Amniotic stem cell (primary cell): ENCODE data around the gene TMOD1.
"Not testable (repeated sequence)": the region's sequence is repeated elsewhere in the genome, so short reads cannot be mapped to it uniquely, and the experiment has no call there.

Experiments
- DNase-seq: peaks from one replicate; lab custom pipeline; 2025; lab: John Stamatoyannopoulos, UW

Gene TMOD1

GRCh38 chr9:97598461-97599288 is 97.2 kb downstream of the TMOD1 start:
- DNase-seq: peak; percentile 37

GRCh38 chr9:97599314-97599846 is 97.9 kb downstream of the TMOD1 start:
- no peak for DNase-seq

- DNase-seq: no peak
Measured at GRCh38 chr9:97600531-97601227, 99.2 kb downstream of the TMOD1 start.

DNA sequence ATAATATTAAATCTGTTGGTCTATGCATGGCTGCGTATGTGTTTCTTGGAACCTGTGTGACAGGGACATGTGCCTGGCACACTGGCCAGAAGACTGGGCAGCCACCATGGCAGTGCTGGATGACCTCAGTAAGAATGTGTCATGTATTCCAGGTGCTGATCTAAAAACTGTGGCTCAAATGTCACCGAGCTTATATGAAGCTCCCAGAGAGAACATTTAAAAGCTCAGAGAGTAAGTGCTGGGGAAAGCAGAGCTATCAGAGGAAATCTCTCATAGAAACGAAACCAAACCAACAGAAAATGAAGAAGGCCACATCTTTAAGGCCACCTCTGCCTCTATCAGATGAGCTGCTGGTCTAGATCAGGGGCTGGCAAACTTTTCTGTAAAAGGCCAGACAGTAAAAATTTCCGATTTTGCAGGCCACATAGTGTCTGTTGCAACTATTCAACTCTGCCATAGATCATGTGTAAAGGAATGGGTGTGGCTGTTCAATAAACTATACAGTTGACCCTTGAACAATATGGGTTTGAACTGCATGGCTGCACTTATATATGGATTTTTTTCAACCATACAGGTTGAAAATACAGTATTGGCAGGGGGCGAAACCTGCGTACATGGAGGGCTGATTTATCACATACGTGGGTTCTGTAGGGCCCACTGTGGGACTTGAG is 99.9 kb downstream of the TMOD1 start:
- DNase-seq: no peak

DNA sequence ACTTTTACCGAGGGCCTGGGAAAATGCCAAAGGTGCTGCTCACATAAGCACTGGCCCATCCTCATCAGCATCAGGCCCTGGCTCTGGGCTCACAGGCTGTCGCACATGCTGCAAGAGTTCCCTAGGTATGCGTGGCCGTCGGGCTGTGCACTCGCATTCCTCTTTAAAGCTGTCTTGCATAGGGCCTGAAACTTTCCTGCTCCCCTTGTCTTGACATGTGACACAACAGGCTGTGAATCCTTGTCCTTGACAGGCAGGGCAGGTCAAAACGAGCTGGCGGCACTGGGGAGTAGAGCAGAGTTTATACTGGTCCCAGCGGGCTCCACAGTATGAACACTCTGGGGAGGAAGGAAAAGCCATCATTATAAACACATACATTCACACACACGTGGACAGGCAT is 101.0 kb downstream of the TMOD1 start:
- DNase-seq: no peak

- no peak for DNase-seq
Measured at GRCh38 chr9:97604901-97605645, 103.6 kb downstream of the TMOD1 start.

GRCh38 chr9:97615439-97616072 is 114.1 kb downstream of the TMOD1 start:
- peak; percentile 6 for DNase-seq

GRCh38 chr9:97617939-97618416 is 116.5 kb downstream of the TMOD1 start:
- no peak for DNase-seq

DNA sequence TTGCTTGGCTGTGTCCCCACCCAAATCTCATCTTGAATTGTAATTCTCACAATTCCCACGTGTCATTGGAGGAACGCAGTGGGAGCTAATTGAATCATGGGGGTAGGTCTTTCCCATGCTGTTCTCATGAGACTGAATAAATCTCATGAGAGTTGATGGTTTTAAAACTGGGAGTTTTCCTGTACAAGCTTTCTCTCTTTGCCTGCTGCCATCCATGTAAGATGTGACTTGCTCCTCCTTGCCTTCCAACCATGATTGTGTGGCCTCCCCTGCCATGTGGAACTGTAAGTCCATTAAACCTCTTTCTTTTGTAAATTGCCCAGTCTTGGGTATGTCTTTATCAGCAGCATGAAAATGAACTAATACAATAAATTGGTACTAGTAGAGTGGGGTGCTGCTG is 118.6 kb downstream of the TMOD1 start:
- DNase-seq: not testable (repeated sequence)

- not testable (repeated sequence) for DNase-seq
Measured at GRCh38 chr9:97622483-97622882, 121.0 kb downstream of the TMOD1 start.

DNA sequence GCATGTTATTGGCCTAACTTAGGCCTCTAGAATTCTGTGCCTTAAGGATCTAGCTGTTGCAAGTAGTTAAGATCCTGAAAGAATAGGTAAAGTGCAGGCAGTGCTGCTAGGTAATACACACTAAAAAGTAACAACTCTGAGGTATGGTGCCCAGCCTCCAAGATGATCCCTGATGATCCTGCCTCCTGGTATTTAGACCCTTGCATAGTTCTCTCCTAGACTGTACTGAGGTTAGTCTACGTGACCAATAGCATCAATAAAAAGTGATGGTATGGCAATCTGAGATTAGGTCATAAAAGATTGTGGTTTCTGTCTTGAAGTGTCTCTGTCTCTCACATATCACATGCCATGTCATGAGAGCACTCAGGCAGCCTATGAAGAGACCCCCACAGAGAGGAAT is 122.5 kb downstream of the TMOD1 start:
- DNase-seq: no peak

- DNase-seq: no peak
Measured at GRCh38 chr9:97625620-97626019, 124.2 kb downstream of the TMOD1 start.

DNA sequence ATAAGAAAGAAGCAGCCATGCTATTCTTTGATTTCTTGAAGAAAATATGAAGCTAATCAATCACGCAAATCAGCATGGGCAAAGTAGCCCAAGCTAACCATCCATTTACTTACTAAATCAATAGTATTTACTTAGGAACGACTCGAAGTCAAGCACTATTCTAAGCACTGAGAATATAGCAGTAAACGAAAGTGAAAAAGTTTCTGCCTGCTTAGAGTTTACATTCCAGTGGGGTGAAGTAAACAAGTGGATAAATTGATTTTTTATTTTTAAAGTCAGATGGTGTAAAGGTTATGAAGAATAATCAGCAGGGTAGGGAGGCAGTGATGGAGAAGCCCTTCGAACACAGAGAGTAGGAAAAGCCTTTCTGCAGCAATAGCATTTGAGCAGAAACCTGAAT is 126.2 kb downstream of the TMOD1 start:
- DNase-seq: no peak

DNA sequence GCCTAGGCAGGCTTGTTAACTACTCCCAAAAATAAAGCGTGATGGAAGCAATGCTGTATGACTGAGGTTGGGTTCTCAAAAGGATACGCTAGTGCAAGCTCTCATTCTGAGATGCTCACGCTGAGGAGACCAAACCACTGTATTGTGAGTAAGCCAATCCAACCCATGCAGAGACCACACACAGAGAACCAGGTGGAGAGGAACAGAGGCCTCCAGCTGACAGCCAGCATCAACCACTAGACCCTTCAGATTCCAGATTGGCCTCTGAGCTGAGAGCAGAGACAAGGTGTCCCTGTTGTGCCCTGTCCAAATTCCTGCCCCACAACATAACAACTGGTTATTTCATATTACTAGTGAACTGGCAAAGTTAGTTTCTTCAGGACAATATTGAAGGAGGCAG is 127.2 kb downstream of the TMOD1 start:
- no peak for DNase-seq

- no peak for DNase-seq
Measured at GRCh38 chr9:97629156-97629555, 127.7 kb downstream of the TMOD1 start.

DNA sequence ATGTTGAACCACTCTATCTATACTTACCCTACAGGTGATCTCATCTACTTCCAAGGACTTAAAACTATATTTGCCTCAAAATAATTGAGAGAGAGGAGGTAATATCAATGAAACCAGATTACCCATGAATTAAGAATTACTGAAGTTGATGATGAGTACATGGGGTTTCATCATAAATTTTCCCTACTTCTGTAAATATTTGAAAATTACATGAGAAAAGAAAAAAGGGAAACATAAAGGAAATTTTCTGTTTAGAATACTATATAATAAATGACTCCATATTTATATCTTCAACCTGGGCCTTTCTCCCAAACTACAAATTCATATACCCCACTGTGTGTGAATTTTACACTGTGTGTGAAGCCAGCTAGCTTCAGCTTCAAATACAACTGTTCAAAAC is 129.1 kb downstream of the TMOD1 start:
- DNase-seq: no peak

DNA sequence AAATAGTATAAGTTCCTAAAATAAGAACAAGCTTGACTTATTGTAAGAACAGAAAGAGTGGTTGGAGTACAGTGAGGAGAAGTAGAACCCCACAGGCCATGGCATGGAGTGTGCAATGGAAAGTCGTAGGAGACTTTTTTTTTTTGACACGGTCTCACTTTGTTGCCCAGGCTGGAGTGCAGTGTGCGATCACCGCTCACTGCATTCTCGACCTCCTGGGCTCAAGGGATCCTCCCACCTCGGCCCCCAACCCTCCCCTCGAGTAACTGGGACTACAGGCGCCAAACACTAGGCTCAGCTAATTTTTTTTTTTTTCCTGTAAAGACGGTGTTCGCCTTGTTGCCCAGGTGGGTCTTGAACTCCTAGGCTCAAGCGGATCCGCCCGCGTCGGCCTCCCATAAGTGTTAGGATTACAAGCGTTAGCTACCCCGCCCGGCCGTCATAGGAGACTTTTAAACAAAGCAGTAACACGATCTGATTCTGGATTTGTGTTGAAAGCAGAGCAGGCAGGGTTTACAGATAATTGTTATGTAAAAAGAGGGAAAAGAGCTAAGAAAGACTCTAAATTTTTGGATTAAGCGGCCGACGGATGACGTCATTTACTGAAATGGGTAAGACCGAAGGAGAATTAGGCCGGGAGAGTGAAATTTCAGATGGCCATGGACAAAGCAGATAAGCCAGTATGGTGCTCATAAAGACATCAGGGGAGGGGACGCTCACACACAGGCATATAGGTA is 130.9 kb downstream of the TMOD1 start:
- peak; percentile 45 for DNase-seq

DNA sequence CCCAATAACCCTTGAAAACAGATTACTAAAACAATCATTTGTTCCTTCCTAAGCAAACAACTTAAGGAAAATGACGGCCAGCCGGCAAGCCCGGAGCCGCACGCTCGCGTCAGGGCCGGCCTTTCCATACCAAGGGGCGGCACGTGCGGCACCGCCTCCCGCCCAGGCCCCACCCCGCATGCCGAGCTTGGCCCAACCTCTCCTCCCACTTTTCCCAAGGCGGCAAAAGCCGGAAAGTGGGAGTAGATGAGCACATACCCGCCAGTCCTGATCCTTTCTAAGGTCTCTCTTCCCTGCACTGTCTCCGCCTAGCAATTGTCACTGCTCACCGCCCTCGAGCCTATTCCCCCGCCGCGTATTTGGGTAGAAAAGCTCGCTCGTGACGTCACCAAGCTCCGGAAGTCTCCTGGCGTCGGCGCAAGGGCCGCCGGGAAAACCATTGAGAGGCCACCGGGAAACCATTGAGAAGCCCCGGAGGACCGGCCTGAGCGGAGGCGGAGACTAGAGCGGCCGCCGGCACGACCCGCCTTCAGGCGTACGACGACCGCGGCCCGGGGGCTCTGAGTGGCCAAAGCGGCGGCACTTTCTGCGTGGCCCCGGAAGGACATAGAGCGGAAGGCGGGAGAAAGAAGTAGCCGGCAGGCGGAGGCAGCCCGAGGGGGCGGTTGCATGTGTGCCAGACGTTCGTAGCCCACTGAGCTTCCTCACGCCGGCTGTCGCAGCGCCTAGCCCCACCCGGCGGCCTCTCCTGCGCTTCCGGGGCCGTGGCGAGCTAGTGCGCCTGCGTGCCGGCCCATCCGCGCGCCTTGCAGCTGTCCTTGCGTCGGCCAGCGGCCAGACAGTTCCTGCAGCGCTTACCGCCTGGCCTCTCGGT is 131.8 kb downstream of the TMOD1 start, which contains the start of the genes NCBP1 and TSTD2:
TSS of gene NCBP1 (plus strand) at position 837 of the 874 bp plus-strand sequence. CDS start 61 bp downstream, outside the sequence.
TSS of gene TSTD2 (minus strand) at position 384 of the 874 bp plus-strand sequence. CDS start 5,806 bp downstream, outside the sequence.
- peak; percentile 96 for DNase-seq

GRCh38 chr9:97633859-97634490 is 132.5 kb downstream of the TMOD1 start:
- DNase-seq: no peak
